HEK293T (cell line): ENCODE measurements around the gene SIGMAR1.

Experiments used
- ARNT ChIP-seq: fragments of 450-650 bp; IDR thresholded peaks from 2 replicates; pipeline ENCODE4 v1.6.1; 2017; ENCODE audit warnings: mild to moderate bottlenecking
- BHLHE40 ChIP-seq: fragments of 450-650 bp; IDR thresholded peaks from 2 replicates; pipeline ENCODE4 v1.6.1; 2016; ENCODE audit warnings: mild to moderate bottlenecking, moderate library complexity, borderline replicate concordance
- CTBP1 ChIP-seq: fragments of 450-650 bp; IDR thresholded peaks from 2 replicates; pipeline ENCODE4 v1.6.1; 2016; ENCODE audit warnings: borderline replicate concordance
- ELF4 ChIP-seq: fragments of 450-650 bp; IDR thresholded peaks from 2 replicates; pipeline ENCODE4 v1.6.1; 2017; ENCODE audit warnings: antibody characterized with exemption
- FOXA1 ChIP-seq: fragments of 450-650 bp; IDR thresholded peaks from 2 replicates; pipeline ENCODE4 v1.6.1; 2016; ENCODE audit warnings: mild to moderate bottlenecking
- FOXK2 ChIP-seq: fragments of 450-650 bp; IDR thresholded peaks from 2 replicates; pipeline ENCODE4 v1.6.1; 2016; ENCODE audit warnings: mild to moderate bottlenecking
- FOXM1 ChIP-seq: fragments of 450-650 bp; IDR thresholded peaks from 2 replicates; pipeline ENCODE4 v1.6.1; 2017; ENCODE audit warnings: mild to moderate bottlenecking, borderline replicate concordance
- HDGF ChIP-seq: fragments of 450-650 bp; IDR thresholded peaks from 2 replicates; pipeline ENCODE4 v1.6.1; 2017; ENCODE audit warnings: antibody characterized with exemption, borderline replicate concordance
- LEF1 ChIP-seq: fragments of 450-650 bp; IDR thresholded peaks from 2 replicates; pipeline ENCODE4 v1.6.1; 2017; ENCODE audit warnings: mild to moderate bottlenecking, borderline replicate concordance
- NFRKB ChIP-seq: fragments of 450-650 bp; IDR thresholded peaks from 2 replicates; pipeline ENCODE4 v1.6.1; 2016; ENCODE audit warnings: mild to moderate bottlenecking, moderate library complexity
- SP1 ChIP-seq: fragments of 450-650 bp; IDR thresholded peaks from 2 replicates; pipeline ENCODE4 v1.6.1; 2017
- SUZ12 ChIP-seq: fragments of 450-650 bp; IDR thresholded peaks from 2 replicates; pipeline ENCODE4 v1.6.1; 2016; ENCODE audit warnings: mild to moderate bottlenecking
- ZNF384 ChIP-seq: fragments of 450-650 bp; IDR thresholded peaks from 2 replicates; pipeline ENCODE4 v1.6.1; 2016

DNA sequence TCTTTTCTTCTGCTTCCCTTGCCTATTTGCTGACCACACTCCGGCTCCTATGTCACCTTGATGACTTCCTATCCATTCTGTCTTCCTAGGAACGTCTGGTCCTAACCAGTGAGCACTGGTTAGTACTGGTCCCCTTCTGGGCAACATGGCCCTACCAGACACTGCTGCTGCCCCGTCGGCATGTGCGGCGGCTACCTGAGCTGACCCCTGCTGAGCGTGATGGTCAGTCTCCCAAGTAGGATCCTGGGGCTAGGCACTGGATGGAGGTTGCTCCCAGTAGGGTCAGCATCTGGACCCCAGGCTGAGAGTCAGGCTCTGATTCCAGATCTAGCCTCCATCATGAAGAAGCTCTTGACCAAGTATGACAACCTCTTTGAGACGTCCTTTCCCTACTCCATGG, 11.1 kb upstream of the SIGMAR1 start:
- TF ChIP-seq CTBP1 (no peak), SP1 (no peak), HDGF (no peak), SUZ12 (no peak), ELF4 (no peak), FOXA1 (no peak), BHLHE40 (no peak), ZNF384 (no peak), ARNT (no peak), FOXK2 (no peak), NFRKB (no peak), FOXM1 (no peak), LEF1 (no peak)
